ENCODE data around the gene PCCA.

GRCh38 chr13:100398360-100398759 is 309.5 kb downstream of the PCCA start:
- TF ChIP-seq TARDBP (IDR thresholded peaks at IDR 0.05): no peak
- TF ChIP-seq L3MBTL2 (conservative IDR thresholded peaks at IDR 0.05): no peak
- TF ChIP-seq FOXM1 (IDR thresholded peaks at IDR 0.05; ENCODE audit: borderline replicate concordance): no peak
- no peak for TF ChIP-seq SP1 (IDR thresholded peaks at IDR 0.05)
- TF ChIP-seq SUZ12 (IDR thresholded peaks at IDR 0.05): no peak
- no peak for TF ChIP-seq CTBP1 (IDR thresholded peaks at IDR 0.05; ENCODE audit: borderline replicate concordance)
- no peak for TF ChIP-seq HDGF (IDR thresholded peaks at IDR 0.05; ENCODE audit: borderline replicate concordance)
